GM18499 (cell line): ENCODE data around the gene KCNN1.

Experiments
- ATAC-seq: cut with Tn5 transposase; IDR thresholded peaks from one replicate; pipeline ENCODE4 v1.9.1; 2021; ENCODE audit warnings: moderate number of reproducible peaks; ENCODE audit not compliant: insufficient read depth, unreplicated experiment

Gene KCNN1

DNA sequence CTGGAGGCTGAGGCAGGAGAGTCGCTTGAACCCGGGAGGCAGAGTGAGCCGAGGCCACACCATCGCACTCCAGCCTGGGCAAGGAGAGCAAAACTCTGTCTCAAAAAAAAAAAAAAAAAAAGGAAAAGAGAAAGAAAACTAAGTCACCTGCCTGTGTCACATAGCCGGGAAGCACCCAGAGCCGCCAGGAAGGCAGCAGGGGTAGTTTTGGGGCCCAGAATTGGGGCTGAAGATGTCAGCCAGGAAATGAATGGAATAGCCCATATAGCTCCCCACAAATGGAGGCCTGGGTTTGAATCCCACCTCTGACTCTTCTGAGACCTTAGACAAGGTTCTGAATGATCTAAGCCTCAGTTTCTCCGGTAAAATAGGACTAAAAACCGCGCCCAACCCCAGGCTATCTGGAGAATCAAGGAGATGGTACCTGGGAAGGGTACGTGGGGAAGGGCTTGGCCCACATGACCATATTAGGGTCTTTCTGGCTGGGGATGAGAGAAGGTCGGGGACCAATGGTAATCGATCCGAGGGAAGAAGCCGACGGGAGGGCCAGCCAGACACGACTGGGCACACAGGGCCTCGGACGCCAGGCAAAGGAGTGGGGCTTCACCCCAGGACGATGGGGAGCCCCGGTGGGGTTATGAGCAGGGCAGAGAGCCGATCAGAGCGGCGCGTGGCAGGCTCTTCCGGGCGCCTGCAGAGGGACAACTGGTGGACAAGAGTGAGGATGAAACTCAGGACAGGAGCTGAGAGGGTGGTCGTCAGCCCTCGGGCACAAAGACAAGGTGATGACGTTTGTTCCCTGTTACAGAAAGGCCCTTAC, 19.7 kb upstream of the KCNN1 start:
- ATAC-seq = no peak

DNA sequence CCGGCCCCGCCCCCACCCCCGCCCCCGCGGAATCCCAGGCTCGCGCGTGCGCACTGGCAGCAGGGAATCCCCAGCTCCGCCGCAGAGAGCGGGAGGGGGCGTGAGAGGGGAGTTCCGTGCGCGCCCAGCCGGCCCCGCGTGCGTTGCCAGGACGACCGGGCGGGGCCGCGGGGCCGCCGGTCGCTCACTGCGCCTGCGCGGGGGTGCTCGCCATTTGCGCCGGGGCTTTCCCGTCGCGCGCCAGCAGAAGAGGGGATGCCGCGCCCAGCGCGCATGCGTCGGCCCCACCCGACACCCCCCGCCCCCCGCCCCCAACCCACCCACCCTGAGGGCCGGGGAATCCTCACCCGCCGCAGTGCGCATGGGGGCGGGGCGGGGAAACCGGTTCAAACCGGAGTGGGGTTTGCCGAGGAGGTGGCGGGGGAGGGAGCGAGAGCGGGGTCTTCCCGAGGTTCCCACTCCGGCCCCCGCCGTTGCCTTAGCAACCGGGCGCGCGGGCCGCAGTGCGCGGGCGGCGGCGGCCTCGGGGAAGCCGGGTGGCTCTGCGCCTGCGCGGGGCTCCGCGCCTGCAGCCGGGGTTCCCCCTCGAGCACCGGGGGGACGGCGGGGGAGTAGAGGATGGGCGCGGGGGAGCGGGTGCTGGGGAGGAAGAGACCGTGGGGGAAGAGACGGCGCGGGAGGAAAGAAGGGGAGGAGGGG, 18.9 kb upstream of the KCNN1 start:
- no peak for ATAC-seq

DNA sequence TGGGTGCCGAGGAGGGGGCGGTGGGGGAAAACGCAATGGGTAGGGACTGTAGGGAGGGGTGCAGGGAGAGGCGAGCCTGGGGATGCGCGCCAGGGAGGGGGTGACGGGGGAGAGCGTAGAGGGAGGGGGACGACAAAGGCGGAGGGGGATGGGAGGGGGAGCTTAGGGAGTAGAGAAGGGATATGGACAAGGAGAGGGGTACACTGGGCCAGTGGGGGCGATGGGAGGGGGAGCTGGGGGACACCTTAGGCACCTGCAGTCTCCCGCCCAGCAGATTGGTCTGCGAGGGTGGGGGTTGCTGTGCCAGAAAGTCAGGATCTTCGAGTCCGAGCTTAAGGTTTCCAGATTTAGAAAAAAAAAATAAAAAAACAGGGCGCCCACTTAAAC, 18.4 kb upstream of the KCNN1 start:
- ATAC-seq = no peak

DNA sequence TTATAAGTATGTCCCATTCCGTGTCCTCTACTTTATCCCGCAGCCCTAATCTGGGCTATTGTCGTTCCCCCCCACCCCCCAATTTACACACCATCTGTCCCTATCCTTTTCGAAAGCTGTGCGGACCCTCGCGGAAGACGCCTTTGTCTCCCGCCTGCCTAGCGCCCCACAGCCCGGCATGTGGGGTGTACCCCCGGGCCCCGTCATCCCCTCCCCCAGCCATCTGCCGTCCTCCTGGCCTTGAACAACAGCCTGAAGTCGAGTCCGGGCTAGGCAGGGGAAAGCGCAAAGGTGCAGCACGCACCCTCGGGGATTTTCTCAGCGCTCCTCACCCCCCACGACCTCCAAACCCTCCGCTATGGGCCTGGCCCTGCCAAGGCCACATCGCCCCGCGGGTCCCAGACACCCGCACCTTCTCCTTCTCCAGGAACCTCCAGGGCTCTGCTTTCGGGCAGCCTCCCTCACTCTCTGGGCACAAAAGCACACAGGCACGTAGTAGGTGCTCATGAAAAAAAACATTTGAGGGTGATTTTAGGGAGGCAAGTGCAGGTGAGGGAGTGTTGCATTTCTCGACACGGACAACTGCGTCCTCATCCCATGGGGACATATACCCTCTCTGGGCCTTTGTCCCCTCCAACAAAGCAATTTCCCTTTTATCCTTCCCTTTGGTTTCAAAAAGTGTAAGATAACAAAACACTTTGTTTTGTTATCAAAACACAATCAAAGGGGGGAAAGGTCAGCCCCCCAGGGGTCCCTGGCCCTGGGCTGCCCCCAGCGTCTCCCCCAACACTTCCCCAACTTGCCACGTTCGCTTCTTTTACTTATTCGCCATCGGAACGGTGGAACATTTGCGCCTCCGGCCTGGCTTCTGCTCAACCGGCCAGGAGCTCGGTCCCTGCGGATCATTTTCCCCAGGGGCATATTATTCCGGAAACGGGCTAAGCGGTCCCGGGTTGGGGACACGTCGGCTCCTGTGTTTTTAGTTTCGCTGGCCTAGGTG, 17.7 kb upstream of the KCNN1 start:
- ATAC-seq = no peak

DNA sequence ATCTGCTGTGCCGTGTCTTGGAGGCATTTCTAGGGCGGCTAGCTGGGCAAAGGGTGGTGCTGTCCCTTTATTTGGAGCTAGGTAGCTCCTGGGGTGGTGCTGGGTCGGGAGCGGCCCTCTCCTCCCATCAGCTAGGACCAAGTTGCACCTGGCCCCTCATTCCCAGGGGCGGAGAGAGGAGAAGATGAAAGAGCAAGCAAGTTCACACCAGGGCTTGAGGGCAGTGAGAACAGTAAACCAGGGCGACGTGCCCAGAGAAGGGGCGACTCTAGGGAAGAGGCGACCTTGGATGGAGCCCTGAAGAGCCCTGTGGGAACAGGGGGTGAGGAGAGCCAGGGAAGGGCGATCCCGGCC, 17.0 kb upstream of the KCNN1 start:
- ATAC-seq = no peak

DNA sequence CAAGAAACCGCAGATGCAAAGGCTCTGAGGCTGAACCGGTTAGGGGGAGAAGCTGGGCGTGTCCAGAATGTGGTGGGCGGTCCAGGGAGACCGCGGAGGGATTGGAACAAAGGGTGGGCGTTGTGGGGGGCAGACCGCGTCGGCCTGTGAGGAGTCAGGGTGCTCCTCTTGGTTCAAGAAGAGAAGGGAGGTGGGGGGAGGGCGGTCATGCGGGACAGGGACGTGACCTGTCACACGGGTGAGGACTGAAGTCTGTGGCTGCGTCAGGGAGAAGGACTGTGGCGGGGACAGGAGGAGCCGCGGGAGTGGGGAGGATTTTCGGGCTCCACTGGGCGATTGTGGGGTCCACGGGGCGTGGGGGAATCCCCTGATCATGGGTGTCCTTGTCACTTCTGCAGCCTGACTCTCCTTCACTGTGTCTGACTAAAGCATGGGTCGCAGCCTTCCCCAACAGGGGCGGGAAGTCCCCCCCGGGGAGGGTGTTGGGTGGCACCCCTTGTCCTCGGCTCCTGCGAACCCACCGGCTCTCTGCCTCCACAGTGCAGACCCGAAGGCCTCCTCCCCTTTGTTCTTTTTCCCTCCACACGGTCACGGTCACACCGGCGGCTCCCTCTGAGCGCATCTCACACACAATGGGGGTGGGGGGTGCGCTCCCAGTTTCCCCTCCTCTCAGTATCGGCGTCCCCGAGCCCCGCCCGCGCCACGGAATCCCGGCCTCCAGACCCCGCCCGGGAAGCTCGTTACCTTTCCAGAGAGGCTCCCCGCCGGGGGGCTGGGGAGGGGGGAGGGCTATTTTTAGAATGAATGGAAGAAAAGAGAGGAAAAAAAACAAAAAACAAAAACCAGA, 16.4 kb upstream of the KCNN1 start:
- no peak for ATAC-seq

DNA sequence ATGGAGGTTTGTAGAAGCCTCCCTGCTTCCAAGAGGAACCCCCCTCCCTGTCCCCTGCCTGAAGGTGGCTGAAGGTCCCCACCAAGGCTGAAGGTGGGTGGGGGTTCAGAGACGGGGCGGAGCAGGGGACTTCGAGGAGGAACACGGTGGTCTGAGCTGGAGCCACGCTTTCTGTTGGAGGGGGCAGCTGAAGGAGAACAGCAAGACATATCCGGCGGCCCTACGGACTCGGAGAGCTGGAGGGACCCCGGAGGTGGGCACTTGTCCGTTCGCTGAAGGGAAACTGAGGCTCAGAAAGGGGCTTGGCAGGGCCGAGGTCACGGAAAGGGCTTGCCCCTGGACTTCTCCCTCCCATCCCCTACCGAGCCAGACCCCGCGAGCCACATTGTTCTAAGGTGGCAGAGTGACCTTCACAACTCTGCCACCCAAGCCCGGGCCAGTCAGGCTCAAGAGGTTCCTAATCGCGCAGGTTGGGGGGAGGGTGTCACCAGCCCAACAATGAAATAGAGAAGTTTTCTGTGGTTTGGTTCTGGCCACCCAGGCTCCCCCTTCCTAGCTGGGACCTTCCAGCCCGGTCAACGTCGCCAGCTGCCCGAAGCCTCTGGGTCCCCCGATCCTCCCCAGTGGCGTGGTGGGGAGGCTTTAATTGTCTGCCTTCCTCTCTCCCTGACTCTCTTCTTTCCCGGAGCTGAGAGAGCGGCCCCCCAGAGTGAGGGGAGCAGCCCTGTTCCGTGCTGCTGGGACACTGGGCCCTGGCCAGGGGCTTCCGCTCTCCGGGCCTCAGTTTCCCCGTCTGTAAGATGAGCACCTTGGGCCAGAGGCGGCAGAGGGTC, 15.5 kb upstream of the KCNN1 start:
- ATAC-seq = no peak

DNA sequence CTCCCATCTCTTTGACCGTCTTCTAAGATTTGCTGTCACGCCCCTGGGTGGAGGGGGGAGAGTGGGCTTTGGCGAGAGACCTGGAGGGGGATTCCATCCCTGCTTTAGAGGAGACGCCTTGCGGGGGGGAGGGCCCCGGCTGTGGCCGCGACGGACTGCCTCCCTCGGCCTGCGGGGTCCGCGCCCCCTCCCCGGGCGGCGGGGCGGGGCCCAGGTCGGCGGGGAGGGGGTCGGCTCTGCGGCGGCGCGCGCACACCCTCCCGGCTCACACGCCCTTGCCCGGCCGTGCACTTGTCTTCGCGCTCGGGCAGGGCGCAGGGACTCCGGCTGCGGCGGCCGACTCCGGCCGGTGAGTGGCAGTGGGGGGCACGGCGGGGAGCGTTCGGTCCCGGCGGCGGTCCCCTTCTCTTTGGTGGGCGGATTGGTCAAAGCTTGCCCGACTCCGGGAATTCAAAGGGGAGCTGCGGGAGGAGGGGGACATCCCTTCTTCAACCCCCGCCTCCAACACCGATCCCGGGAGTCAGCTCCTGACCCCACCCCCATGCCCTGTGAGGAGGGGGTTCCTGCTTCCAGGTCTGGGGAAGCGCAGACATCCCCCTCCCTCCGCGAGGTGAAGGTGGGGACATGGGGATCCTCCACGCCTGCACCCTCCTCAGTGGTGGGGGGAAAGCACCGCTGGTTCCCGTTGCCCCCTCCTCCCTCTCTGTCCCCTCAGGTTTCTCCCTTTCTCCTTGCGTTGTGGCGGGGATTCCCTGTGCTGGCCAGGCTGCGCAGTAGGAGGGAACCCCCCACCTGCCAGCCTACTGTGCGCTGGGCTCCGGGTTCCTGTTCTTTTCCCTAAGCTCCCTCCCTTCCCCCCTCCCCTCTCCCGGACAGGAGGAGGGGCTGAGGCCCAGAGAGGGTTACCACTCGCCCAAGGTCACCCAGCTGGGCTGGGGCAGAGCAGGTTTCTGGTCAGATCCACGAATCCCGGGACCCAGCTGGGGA, 14.6 kb upstream of the KCNN1 start:
- ATAC-seq = no peak

DNA sequence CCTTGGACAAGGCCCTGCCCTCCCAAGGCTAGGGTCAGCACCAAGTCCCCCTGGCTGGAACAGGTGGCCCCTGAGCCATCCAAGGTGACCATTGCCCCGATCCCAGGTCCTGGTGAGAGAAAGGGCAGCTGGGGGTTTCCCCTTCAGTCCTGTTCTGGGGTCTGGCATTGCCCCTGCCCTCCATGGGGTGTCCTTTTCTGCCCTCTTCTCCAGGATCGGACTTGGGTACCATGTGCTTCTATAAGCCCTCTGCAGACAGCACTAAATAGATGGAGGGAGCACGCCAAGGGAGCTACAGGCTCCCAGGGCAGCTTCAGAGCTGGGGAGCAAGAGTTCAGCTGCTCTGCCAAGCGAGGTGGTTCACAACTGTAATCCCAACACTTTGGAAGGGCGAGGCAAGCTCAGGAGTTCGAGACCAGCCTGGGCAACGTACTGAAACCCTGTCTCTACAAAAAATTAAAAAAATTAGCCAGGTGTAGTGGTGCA, 13.5 kb upstream of the KCNN1 start:
- no peak for ATAC-seq

DNA sequence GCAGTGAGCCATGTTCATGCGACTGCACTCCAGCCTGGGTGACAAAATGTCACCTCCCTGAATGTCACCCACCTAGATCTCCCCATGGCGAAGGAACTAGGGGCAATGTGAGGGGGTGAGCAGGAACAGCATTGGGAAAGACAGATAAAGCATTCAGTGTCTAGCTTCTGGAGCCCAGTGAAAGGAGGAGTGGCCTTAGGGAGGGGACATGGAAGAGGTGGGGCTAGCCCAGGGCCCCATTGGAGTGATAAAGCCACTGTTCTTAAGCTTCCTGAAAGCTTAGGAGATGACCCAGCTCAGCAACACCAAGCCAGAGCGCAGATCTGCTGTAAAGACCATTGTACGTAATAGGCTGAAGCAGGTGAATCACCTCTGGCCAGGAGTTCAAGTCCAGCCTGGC, 13.0 kb upstream of the KCNN1 start:
- no peak for ATAC-seq

DNA sequence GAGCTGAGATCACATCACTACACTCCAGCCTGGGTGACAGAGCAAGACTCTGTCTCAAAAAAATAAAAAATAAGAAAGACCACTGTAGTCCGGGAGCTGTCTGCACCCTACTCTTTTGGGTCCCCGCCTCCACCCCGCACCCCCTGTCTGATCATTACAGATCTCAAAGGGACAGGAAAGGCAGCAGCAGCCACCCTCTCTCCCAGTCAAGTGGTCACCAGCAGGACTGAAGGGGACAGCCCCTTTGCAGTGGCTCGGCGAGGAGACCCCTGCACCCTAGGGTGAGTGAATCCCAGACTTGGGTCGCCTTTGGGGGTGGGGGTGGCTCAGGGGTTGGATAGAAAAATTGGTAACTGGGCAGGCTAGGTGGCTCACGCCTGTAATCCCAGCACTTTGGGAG, 12.5 kb upstream of the KCNN1 start:
- no peak for ATAC-seq

DNA sequence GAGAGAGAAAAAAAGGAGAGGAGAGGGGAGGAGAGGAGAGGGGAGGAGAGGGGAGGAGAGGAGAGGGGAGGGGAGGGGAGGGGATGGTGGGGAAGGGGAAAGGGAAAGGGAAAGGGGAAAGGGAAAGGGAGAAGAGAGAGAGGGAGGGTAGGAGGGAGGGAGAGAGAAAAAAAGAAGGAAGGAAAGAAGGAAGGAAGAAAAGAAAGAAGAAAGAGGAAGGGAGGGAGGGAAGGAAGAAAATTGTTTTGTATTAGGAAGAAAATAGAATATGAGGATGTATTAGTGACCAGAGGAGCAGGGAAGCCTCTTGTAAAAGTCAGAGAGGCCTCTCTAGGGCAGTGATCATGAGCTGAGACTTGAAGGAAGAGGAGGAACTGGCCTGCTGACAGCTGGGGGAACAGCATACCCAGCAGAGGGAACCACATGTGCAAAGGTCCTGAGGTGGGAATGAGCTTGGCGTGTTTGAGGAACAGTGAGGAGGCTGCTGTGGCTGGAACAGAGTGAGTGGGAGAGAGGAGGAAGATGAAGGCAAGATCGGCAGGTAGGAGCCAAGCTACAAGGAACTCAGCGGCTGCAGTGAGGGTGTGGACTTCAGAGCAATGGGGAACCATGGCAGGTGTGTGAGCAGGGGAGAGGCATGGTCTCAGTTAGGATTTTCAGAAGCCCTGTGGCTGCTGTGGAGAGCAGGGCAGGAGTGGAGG, 9.6 kb upstream of the KCNN1 start:
- ATAC-seq = no peak

DNA sequence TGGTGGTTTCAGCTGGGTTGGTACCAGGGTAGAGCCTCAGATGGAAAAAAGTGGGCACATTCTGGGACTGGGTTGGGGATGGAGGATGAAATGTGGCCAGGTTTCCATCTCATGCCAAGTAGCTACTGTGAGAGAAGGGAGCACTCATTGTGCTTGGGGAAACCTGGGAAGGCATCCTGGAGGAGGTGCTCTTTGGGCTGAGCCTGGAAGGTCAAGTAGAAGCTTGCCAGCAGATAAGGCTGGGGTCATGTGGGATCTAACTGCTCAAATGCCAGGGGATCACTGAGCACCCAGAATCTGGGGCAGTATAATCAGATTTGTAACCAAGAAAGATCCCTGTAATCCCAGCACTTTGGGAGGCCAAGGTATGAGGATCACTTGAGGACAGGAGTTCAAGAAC, 9.0 kb upstream of the KCNN1 start:
- ATAC-seq = no peak

DNA sequence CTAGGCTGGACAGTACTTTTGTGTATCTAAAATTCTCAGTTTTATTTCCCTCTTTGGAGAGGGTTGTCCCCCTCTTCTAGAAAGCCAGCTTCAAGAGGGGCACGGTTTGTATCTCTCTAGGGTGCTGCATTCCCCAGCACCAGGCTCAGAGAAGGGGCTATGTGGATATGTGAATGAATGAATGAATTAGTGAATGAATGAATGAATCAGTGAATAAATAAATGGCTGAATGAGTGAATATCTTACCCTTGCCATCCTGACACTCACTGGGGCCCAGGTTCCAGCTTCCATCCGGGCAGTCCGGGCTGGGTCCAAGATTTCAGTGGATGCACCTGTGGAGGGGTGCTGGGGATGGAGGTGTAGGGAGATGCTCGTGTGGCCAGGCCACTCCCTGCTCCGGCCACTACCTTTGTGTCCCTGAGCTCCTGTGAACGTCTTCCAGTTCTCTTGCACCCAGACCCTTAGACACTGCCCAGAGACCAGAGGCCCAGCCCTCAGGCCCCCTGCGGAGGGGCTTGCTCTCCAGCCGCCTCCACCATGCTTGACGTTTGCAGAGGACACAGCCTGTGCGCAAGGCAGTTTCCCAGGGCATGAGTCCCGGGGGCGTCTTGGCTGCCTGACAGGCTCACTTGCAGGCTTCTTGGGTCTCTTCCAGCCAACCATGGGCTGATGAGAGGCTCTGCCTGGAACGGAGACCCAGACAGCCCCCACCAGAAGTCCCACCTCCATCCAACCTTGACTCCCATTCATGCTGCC, 2.8 kb upstream of the KCNN1 start:
- ATAC-seq = no peak

DNA sequence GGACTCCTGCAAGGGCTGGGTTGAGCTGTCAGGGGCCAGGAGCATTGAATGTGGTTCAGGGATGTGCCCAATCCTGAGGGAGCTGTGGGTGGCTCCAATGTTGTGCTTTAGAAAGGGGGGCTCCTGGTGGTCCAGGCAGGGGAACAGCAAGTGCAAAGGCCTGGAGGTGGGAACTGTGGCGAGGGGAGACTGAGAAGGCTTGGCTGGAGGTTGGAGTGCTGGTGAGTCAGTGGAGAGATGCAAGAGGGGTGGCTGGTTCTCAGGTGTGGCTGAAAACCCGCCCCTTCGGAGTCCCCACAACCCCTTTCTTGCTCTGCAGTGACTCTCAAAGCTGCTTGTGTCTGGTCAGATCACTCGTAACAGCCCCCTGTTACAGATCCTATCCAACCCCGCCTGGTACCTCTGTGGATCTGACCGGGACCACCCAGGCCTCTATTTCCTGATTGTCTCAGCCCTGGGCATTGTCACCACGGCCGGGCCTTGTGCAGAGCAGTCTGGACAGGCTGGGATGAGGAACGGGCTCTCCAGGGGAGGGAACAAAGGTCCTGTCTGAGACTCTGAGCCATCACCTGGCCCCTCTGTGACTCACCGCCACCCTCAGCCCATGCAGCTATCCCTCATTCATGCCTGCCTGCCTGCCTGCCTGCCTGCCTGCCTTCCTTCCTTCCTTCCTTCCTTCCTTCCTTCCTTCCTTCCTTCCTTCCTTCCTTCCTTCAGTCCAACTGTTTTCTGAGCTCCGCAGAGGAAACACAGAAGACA, 1.4 kb upstream of the KCNN1 start:
- no peak for ATAC-seq

DNA sequence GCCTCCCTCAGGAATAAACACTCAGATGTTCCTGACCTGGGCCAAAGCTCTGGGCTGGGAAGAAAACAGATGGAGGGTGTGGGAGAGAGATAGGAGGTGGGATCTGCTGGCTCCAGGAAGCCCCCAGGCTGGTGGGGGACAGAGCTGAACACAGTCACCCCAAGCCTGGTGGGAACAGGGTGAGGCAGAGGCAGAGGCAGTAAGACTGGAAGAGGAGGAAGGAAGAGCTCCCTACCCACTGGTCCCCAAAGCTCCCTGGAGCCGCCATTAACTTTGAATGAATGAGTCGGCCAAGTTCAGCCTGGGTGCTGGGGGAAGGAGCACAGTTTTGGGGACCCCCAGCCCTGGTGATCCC, 801 bp upstream of the KCNN1 start:
- ATAC-seq = no peak
